CD14-positive monocyte (primary cell): ENCODE results near the gene EEPD1. TPM values are rescaled to one million over a fixed set of nuclear protein-coding genes. Genes with fewer than 3 reads are reported as not detected.

Experiments used
- DNase-seq, 3 donors: peaks; one replicate each; pipeline ENCODE4 v3.0.0-alpha.2; 2011 to 2022
- H2AFZ ChIP-seq: 2 replicates; pipeline ENCODE4 v1.6.0; 2012; ENCODE audit warnings: mild to moderate bottlenecking, low read depth, low read length, inconsistent platforms; ENCODE audit not compliant: insufficient read depth, poor library complexity, severe bottlenecking
- H3K27ac ChIP-seq, 2 donors: 1 replicate in 1 of 2; 2 replicates in 1 of 2; pipeline ENCODE4 v1.5.1; 2012 to 2013; ENCODE audit warnings: low read length in 2 of 2, control low read depth in 1 of 2, inconsistent platforms in 1 of 2, low read depth in 1 of 2, mild to moderate bottlenecking in 1 of 2
- H3K27me3 ChIP-seq, 2 donors: one replicate each; pipeline versions ENCODE4 v1.6.0 to v1.6.1; 2011 to 2013; ENCODE audit warnings: low read length in 2 of 2; ENCODE audit not compliant: control insufficient read depth in 2 of 2, insufficient read depth in 2 of 2
- H3K36me3 ChIP-seq, 2 donors: replicated peaks in 1 of 2; 1 replicate in 1 of 2; 2 replicates in 1 of 2; pipeline versions ENCODE4 v1.5.1 to v1.6.1; 2012 to 2013; ENCODE audit warnings: low read length in 2 of 2, control low read depth in 1 of 2, inconsistent platforms in 1 of 2, mild to moderate bottlenecking in 1 of 2; ENCODE audit not compliant: insufficient read depth in 2 of 2, control insufficient read depth in 1 of 2
- H3K4me1 ChIP-seq, 2 donors: 1 replicate in 1 of 2; 2 replicates in 1 of 2; pipeline versions ENCODE4 v1.5.1 to v1.6.1; 2012 to 2013; ENCODE audit warnings: low read length in 2 of 2, control low read depth in 1 of 2, inconsistent platforms in 1 of 2, mild to moderate bottlenecking in 1 of 2, moderate library complexity in 1 of 2; ENCODE audit not compliant: insufficient read depth in 2 of 2, control insufficient read depth in 1 of 2
- H3K4me2 ChIP-seq: replicated peaks from 2 replicates; pipeline ENCODE3; 2012; ENCODE audit warnings: low read length, moderate library complexity, mild to moderate bottlenecking; ENCODE audit not compliant: poor library complexity, severe bottlenecking; ENCODE audit errors: extremely low read depth
- H3K4me3 ChIP-seq, 3 experiments: fragments of 200-600 bp in 1 of 3; sonication (generic) in 1 of 3; replicated peaks in 1 of 3; 1 replicate in 2 of 3; 2 replicates in 1 of 3; pipeline ENCODE4 v1.5.1; 2011 to 2013; ENCODE audit warnings: low read length in 3 of 3, mild to moderate bottlenecking in 3 of 3, control low read depth in 2 of 3, low read depth in 2 of 3, inconsistent platforms in 1 of 3, moderate library complexity in 1 of 3
- H3K79me2 ChIP-seq: 2 replicates; pipeline ENCODE4 v1.6.0; 2012; ENCODE audit warnings: mild to moderate bottlenecking, control low read depth, inconsistent platforms, low read length, moderate library complexity; ENCODE audit not compliant: insufficient read depth
- H3K9ac ChIP-seq: 2 replicates; pipeline ENCODE4 v1.6.0; 2017; ENCODE audit warnings: low read length, mild to moderate bottlenecking; ENCODE audit not compliant: insufficient read depth, poor library complexity, severe bottlenecking
- H3K9me3 ChIP-seq, 2 donors: replicated peaks in 1 of 2; 1 replicate in 1 of 2; 2 replicates in 1 of 2; pipeline versions ENCODE4 v1.5.1 to v1.6.1; 2012 to 2013; ENCODE audit warnings: low read length in 2 of 2, control low read depth in 1 of 2; ENCODE audit not compliant: control insufficient read depth in 1 of 2, insufficient read depth in 1 of 2
- H4K20me1 ChIP-seq: 2 replicates; pipeline ENCODE4 v1.6.0; 2012; ENCODE audit warnings: mild to moderate bottlenecking, low read length, control low read depth, moderate library complexity; ENCODE audit not compliant: insufficient read depth
- H3K27ac Mint-ChIP-seq, 7 donors: one replicate each; pipeline ENCODE4 v1.8.0; 2020; ENCODE audit warnings: mild to moderate bottlenecking in 7 of 7, mixed read lengths in 7 of 7, moderate library complexity in 6 of 7, inconsistent platforms in 2 of 7
- H3K27me3 Mint-ChIP-seq, 3 donors: one replicate each; pipeline ENCODE4 v1.8.0; 2021 to 2022; ENCODE audit warnings: low read depth in 3 of 3, mild to moderate bottlenecking in 3 of 3, mixed read lengths in 3 of 3, moderate library complexity in 3 of 3, inconsistent platforms in 1 of 3
- H3K36me3 Mint-ChIP-seq, 2 donors: one replicate each; pipeline ENCODE4 v1.8.0; 2020; ENCODE audit warnings: mixed read lengths in 2 of 2, inconsistent platforms in 1 of 2, mild to moderate bottlenecking in 1 of 2
- H3K4me1 Mint-ChIP-seq: one replicate; pipeline ENCODE4 v1.8.0; 2020; ENCODE audit warnings: mild to moderate bottlenecking, mixed read lengths
- H3K4me3 Mint-ChIP-seq, 2 donors: one replicate each; pipeline ENCODE4 v1.8.0; 2020; ENCODE audit warnings: mild to moderate bottlenecking in 2 of 2, mixed read lengths in 2 of 2, moderate library complexity in 1 of 2
- H3K9me3 Mint-ChIP-seq, 7 donors: one replicate each; pipeline ENCODE4 v1.8.0; 2020 to 2022; ENCODE audit warnings: mixed read lengths in 7 of 7, mild to moderate bottlenecking in 6 of 7, moderate library complexity in 6 of 7, inconsistent platforms in 2 of 7
- CTCF ChIP-seq: fragments of 200-600 bp; IDR thresholded peaks from one replicate; pipeline ENCODE4 v1.8.0; 2022; ENCODE audit warnings: antibody characterized with exemption, mild to moderate bottlenecking
- WGBS: methylation state at CpG from one replicate; pipeline ENCODE4 v1.1.5; 2013; ENCODE audit warnings: missing lambda C conversion rate; ENCODE audit not compliant: insufficient coverage; 5-methylcytosine and 5-hydroxymethylcytosine counted together
- intact Hi-C, 2 donors: fragments of 100-400 bp; cut with micrococcal nuclease; formaldehyde crosslinking; loops; one replicate each; pipeline versions ENCODE4 v1.15.0 to v1.15.1; 2023
- polyA plus RNA-seq, 3 donors: library from polyadenylated mRNA; depleted of rRNA in 1 of 3; unstranded in 2 of 3; stranded (reverse) in 1 of 3; fragments of 300-500 nt in 2 of 3; fragments of >200 nt in 1 of 3; fragmentation: Illumina TruSeq in 2 of 3; gene quantifications; 1 replicate in 2 of 3; 2 replicates in 1 of 3; pipeline ENCODE4 v1.2.3, GENCODE V29; 2012 to 2021

Gene EEPD1
- polyA plus RNA-seq, 3 donors = 8.6 to 14.4 (median 12.6) TPM

- no peak overlapping the region for H3K4me3 ChIP-seq
- intact Hi-C loops = loop anchor here (2.0 to 5.0 kb wide), 2 partner anchors 22 to 94 kb away; no protein-coding TSS in a partner anchor
- Mint-ChIP-seq H3K27me3 (peaks cover 0 to 4% (median 0%) of the 10 kb centered on the region in 3 donors), H3K4me1 (peaks cover 83% of the 10 kb centered on the region), H3K36me3 (peaks cover 49 to 50% of the 10 kb centered on the region in 2 donors), H3K9me3 (no peaks in the 10 kb centered on the region), H3K4me3 (no peak overlapping the region), H3K27ac (peak overlapping the region in 5 of 7 donors; percentile 78 to 99 (median 88))
- H3K4me2 ChIP-seq = no peak overlapping the region
- peaks cover 66 to 69% of the 10 kb centered on the region in 2 donors for H3K4me1 ChIP-seq
- H3K79me2 ChIP-seq = no peaks in the 10 kb centered on the region
- H3K36me3 ChIP-seq = peaks cover 10 to 11% of the 10 kb centered on the region in 2 donors
- no peak overlapping the region for H3K27ac ChIP-seq
- DNase-seq = no peak
- no CpG with 5 or more reads among the region's 4 CpGs for WGBS
- no peak overlapping the region for H2AFZ ChIP-seq
- no peaks in the 10 kb centered on the region for H4K20me1 ChIP-seq
- no peaks in the 10 kb centered on the region for H3K9me3 ChIP-seq
- H3K9ac ChIP-seq = no peak overlapping the region
- TF ChIP-seq CTCF = no peak
- no peaks in the 10 kb centered on the region for H3K27me3 ChIP-seq
Measured at GRCh38 chr7:36286688-36287087, 133.6 kb downstream of the EEPD1 start.

GRCh38 chr7:36287371-36288241 is 134.6 kb downstream of the EEPD1 start:
- H3K4me1 ChIP-seq = peaks cover 64 to 69% of the 10 kb centered on the region in 2 donors
- H2AFZ ChIP-seq = no peak overlapping the region
- TF ChIP-seq CTCF = no peak
- peak overlapping the region; percentile 58 to 61 for H3K4me3 Mint-ChIP-seq
- peaks cover 10 to 11% of the 10 kb centered on the region in 2 donors for H3K36me3 ChIP-seq
- no peaks in the 10 kb centered on the region for H3K27me3 ChIP-seq
- H3K27me3 Mint-ChIP-seq = peaks cover 0 to 8% (median 0%) of the 10 kb centered on the region in 3 donors
- peak overlapping the region; percentile 76 to 93 (median 85) for H3K27ac Mint-ChIP-seq
- WGBS = 32% methylated on average over 16 of the region's 19 CpGs
- peak overlapping the region; percentile 20 for H3K9ac ChIP-seq
- peaks cover 46 to 47% of the 10 kb centered on the region in 2 donors for H3K36me3 Mint-ChIP-seq
- H3K27ac ChIP-seq = peak overlapping the region in 1 of 2 donors; percentile 63
- no peaks in the 10 kb centered on the region for H4K20me1 ChIP-seq
- H3K4me2 ChIP-seq = peak overlapping the region; percentile 0
- DNase-seq = peak; percentile 65 to 74 (median 65)
- no peak overlapping the region for H3K4me3 ChIP-seq
- H3K4me1 Mint-ChIP-seq = peaks cover 83% of the 10 kb centered on the region
- H3K9me3 ChIP-seq = no peaks in the 10 kb centered on the region
- intact Hi-C loops = loop anchor here (2.0 to 5.0 kb wide), 2 partner anchors 23 to 95 kb away; no protein-coding TSS in a partner anchor
- no peaks in the 10 kb centered on the region for H3K79me2 ChIP-seq
- H3K9me3 Mint-ChIP-seq = no peaks in the 10 kb centered on the region
